OCI-LY1 (cell line): ENCODE results near the gene CPXM2.

ENCODE experiments used
- H2AFZ ChIP-seq: fragments of 200-600 bp; sonication (generic), shearing (Covaris generic); 2 replicates; pipeline ENCODE4 v1.6.0; 2014; ENCODE audit warnings: antibody characterized with exemption, mild to moderate bottlenecking, low read length
- H3F3A ChIP-seq: fragments of 200-600 bp; sonication (generic), shearing (Covaris generic); 2 replicates; pipeline ENCODE4 v1.6.0; 2014; ENCODE audit warnings: mild to moderate bottlenecking, antibody characterized with exemption, low read length, moderate library complexity; ENCODE audit not compliant: insufficient read depth
- H3K27ac ChIP-seq: fragments of 200-600 bp; sonication (generic); 2 replicates; pipeline ENCODE4 v1.5.1; 2014; ENCODE audit warnings: low read length, mixed run types, mild to moderate bottlenecking, low read depth; ENCODE audit not compliant: poor library complexity, severe bottlenecking
- H3K27me3 ChIP-seq: fragments of 200-600 bp; sonication (generic); 2 replicates; pipeline ENCODE4 v1.6.0; 2014; ENCODE audit warnings: antibody characterized with exemption, mild to moderate bottlenecking, low read length, moderate library complexity; ENCODE audit not compliant: insufficient read depth
- H3K36me3 ChIP-seq: fragments of 200-600 bp; sonication (generic); 2 replicates; pipeline ENCODE4 v1.6.1; 2014; ENCODE audit warnings: mild to moderate bottlenecking, antibody characterized with exemption, low read length, moderate library complexity, mixed read lengths; ENCODE audit not compliant: insufficient read depth
- H3K4me1 ChIP-seq: fragments of 200-600 bp; sonication (generic); 2 replicates; pipeline ENCODE4 v1.5.1; 2014; ENCODE audit warnings: mild to moderate bottlenecking, low read length, moderate library complexity; ENCODE audit not compliant: insufficient read depth, severe bottlenecking
- H3K4me2 ChIP-seq: fragments of 200-600 bp; sonication (generic), shearing (Covaris generic); 2 replicates; pipeline ENCODE4 v1.6.1; 2014; ENCODE audit warnings: low read length
- H3K4me3 ChIP-seq: fragments of 200-600 bp; sonication (generic); 2 replicates; pipeline ENCODE4 v1.5.1; 2014; ENCODE audit warnings: low read length, low read depth, mild to moderate bottlenecking, mixed read lengths; ENCODE audit not compliant: poor library complexity, severe bottlenecking
- H3K79me2 ChIP-seq: fragments of 200-600 bp; shearing (Covaris generic); 2 replicates; pipeline ENCODE4 v1.6.1; 2016; ENCODE audit warnings: mixed run types, low read length, mixed read lengths; ENCODE audit not compliant: insufficient read depth
- H3K9ac ChIP-seq: fragments of 200-600 bp; sonication (generic), shearing (Covaris generic); 2 replicates; pipeline ENCODE4 v1.6.1; 2014; ENCODE audit warnings: mild to moderate bottlenecking, low read length, mixed read lengths
- H3K9me2 ChIP-seq: fragments of 200-600 bp; sonication (generic), shearing (Covaris generic); 2 replicates; pipeline ENCODE4 v1.6.1; 2014; ENCODE audit warnings: low read depth, mild to moderate bottlenecking, low read length, mixed read lengths
- H3K9me3 ChIP-seq: fragments of 200-600 bp; shearing (Covaris generic); 2 replicates; pipeline ENCODE4 v1.6.1; 2014; ENCODE audit warnings: low read length, mixed read lengths
- H4K20me1 ChIP-seq: fragments of 200-600 bp; sonication (generic), shearing (Covaris generic); 2 replicates; pipeline ENCODE4 v1.6.0; 2016; ENCODE audit warnings: mild to moderate bottlenecking, low read length; ENCODE audit not compliant: insufficient read depth
- EZH2 ChIP-seq: fragments of 200-600 bp; sonication (generic), shearing (Covaris generic); IDR thresholded peaks from 2 replicates; pipeline ENCODE4 v1.8.0; 2017; ENCODE audit warnings: borderline replicate concordance, mixed run types, mild to moderate bottlenecking, antibody characterized with exemption, low read length, moderate library complexity, mixed read lengths
- TF ChIP-seq, protein P1 (sequence below): fragments of 200-600 bp; sonication (generic), shearing (Covaris generic); IDR thresholded peaks from 2 replicates; pipeline ENCODE4 v1.5.1; 2017; ENCODE audit warnings: mild to moderate bottlenecking, antibody characterized with exemption, low read length, moderate library complexity, mixed read lengths

The CPXM2 gene

GRCh38 chr10:123926401-123927264, 35.0 kb upstream of the CPXM2 start:
- no peak for TF ChIP-seq EZH2
- TF ChIP-seq, protein P1, sequence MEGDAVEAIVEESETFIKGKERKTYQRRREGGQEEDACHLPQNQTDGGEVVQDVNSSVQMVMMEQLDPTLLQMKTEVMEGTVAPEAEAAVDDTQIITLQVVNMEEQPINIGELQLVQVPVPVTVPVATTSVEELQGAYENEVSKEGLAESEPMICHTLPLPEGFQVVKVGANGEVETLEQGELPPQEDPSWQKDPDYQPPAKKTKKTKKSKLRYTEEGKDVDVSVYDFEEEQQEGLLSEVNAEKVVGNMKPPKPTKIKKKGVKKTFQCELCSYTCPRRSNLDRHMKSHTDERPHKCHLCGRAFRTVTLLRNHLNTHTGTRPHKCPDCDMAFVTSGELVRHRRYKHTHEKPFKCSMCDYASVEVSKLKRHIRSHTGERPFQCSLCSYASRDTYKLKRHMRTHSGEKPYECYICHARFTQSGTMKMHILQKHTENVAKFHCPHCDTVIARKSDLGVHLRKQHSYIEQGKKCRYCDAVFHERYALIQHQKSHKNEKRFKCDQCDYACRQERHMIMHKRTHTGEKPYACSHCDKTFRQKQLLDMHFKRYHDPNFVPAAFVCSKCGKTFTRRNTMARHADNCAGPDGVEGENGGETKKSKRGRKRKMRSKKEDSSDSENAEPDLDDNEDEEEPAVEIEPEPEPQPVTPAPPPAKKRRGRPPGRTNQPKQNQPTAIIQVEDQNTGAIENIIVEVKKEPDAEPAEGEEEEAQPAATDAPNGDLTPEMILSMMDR, result no peak
- H3F3A ChIP-seq, result no peaks in the 10 kb centered on the region
- H2AFZ ChIP-seq, result no peak overlapping the region; the same call in 1 of the 2 replicates

DNA sequence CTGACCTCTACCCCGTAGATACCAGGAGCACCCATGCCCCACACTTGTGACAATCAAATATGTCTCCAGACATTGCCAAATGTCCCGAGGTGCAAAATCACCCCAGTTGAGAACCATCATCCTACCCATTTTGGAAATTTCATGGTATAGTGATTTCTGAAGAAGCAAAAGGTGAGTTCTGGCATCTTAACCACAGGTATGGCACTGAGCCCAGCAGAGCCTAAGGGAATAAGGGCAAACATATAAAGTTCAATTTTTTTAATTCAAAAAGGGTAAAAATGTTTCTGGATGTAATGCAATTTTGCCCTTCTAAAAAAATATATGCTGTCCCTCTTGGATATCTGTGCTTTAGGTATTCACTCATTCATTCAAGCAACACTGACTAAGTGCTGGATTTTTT, 30.5 kb upstream of the CPXM2 start:
- Histone ChIP-seq H3K4me1 (no peaks in the 10 kb centered on the region), H3K9ac (no peak overlapping the region), H3K27me3 (no peaks in the 10 kb centered on the region), H4K20me1 (no peaks in the 10 kb centered on the region), H3K9me3 (no peaks in the 10 kb centered on the region), H3K79me2 (no peaks in the 10 kb centered on the region), H3K36me3 (no peaks in the 10 kb centered on the region), H3K4me3 (no peak overlapping the region), H3F3A (no peaks in the 10 kb centered on the region), H3K27ac (no peak overlapping the region), H2AFZ (no peak overlapping the region), H3K4me2 (no peak overlapping the region), H3K9me2 (no peaks in the 10 kb centered on the region)
- TF ChIP-seq, protein P1, result no peak
- no peak for TF ChIP-seq EZH2

More at GRCh38 chr10:123926401-123927264, 35.0 kb upstream of the CPXM2 start:
- no peaks in the 10 kb centered on the region for H3K36me3 ChIP-seq
- H3K4me1 ChIP-seq, result no peaks in the 10 kb centered on the region
- no peaks in the 10 kb centered on the region for H3K27me3 ChIP-seq
- no peak overlapping the region for H3K27ac ChIP-seq
- no peak overlapping the region for H3K4me3 ChIP-seq
- H3K4me2 ChIP-seq, result no peak overlapping the region
- H3K79me2 ChIP-seq, result no peaks in the 10 kb centered on the region
- no peaks in the 10 kb centered on the region for H3K9me3 ChIP-seq
- no peaks in the 10 kb centered on the region for H4K20me1 ChIP-seq
- no peaks in the 10 kb centered on the region for H3K9me2 ChIP-seq
- no peak overlapping the region for H3K9ac ChIP-seq

DNA sequence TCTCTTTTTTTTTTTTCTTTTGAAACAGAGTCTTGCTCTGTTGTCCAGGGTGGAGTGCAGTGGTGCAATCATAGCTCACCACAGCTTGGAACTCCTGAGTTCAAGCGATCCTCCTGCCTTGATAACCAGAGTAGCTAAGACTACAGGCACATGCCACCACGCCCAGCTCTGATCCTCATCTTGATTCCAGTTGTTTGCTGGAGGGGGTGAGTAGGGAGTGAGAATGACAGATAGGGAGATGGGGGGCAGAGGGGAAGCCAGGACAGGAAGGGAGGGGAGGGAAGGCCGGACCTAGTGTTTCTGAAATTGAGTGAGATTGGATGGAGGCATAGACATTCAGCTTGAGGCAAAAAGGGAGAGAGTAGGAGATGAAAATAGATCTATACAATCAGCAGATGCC, 25.2 kb upstream of the CPXM2 start:
- Histone ChIP-seq H3K27me3 (no peaks in the 10 kb centered on the region), H3K36me3 (no peaks in the 10 kb centered on the region), H3K79me2 (no peaks in the 10 kb centered on the region), H3F3A (no peaks in the 10 kb centered on the region), H3K9me3 (no peaks in the 10 kb centered on the region), H2AFZ (no peak overlapping the region), H3K4me3 (no peak overlapping the region), H3K27ac (no peak overlapping the region), H3K9me2 (no peaks in the 10 kb centered on the region), H4K20me1 (no peaks in the 10 kb centered on the region), H3K9ac (no peak overlapping the region), H3K4me1 (no peaks in the 10 kb centered on the region), H3K4me2 (no peak overlapping the region)
- TF ChIP-seq, protein P1, result no peak
- TF ChIP-seq EZH2, result no peak
